ENCODE data around the gene STAG3. TPM values are rescaled to one million over a fixed set of nuclear protein-coding genes. Genes with fewer than 3 reads are reported as not detected.

STAG3 gene
- total and polyA plus RNA-seq, 9 of the 15 experiments (the other 6 are each of a cell fraction or from before 2014, with no cell fraction given): 0.54 to 2.5 (median 1.7) TPM

DNA sequence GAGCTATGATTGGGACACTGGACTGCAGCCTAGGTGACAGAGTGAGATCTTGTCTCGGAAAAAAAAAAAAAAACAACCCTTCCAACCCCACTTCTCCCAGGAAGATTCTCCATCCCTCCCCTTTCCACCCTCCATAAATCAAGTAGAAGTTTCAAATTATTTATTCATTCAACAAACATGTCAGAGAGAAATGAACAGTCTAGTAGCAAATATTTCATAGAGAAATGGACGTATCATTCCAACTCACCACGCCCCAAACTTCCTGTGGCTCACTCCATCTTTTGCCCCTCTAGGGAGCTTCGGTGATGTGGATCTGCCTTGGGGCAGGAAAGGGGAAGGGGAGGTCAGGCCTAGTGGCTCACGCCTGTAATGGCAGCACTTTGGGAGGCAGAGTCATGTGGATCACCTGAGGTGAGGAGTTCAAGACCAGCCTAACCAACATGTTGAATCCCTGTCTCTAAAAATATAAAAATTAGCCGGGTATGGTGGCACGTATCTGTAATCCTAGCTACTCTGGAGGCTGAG is 18.6 kb upstream of the STAG3 start (continued):
- TF ChIP-seq KDM1A (IDR thresholded peaks at IDR 0.05): 0 out of 4 replicates have a peak, but pooled peaks of 1 of the 2 experiments have one; percentile 23
- 0 out of 2 replicates have a peak, but pooled peaks have one; percentile 49 for TF ChIP-seq MIER1 (IDR thresholded peaks at IDR 0.05; ENCODE audit: low read depth)
- no peak for TF ChIP-seq GABPA (tag; conservative IDR thresholded peaks at IDR 0.05; ENCODE audit: low read depth)
- 0 out of 4 replicates have a peak, but pooled peaks of 1 of the 2 experiments have one; percentile 10 for TF ChIP-seq RCOR1 (IDR thresholded peaks at IDR 0.05; ENCODE audit: borderline replicate concordance in 1 of 2, low read depth in 2 of 2, low read length in 2 of 2)
- TF ChIP-seq, protein P1, sequence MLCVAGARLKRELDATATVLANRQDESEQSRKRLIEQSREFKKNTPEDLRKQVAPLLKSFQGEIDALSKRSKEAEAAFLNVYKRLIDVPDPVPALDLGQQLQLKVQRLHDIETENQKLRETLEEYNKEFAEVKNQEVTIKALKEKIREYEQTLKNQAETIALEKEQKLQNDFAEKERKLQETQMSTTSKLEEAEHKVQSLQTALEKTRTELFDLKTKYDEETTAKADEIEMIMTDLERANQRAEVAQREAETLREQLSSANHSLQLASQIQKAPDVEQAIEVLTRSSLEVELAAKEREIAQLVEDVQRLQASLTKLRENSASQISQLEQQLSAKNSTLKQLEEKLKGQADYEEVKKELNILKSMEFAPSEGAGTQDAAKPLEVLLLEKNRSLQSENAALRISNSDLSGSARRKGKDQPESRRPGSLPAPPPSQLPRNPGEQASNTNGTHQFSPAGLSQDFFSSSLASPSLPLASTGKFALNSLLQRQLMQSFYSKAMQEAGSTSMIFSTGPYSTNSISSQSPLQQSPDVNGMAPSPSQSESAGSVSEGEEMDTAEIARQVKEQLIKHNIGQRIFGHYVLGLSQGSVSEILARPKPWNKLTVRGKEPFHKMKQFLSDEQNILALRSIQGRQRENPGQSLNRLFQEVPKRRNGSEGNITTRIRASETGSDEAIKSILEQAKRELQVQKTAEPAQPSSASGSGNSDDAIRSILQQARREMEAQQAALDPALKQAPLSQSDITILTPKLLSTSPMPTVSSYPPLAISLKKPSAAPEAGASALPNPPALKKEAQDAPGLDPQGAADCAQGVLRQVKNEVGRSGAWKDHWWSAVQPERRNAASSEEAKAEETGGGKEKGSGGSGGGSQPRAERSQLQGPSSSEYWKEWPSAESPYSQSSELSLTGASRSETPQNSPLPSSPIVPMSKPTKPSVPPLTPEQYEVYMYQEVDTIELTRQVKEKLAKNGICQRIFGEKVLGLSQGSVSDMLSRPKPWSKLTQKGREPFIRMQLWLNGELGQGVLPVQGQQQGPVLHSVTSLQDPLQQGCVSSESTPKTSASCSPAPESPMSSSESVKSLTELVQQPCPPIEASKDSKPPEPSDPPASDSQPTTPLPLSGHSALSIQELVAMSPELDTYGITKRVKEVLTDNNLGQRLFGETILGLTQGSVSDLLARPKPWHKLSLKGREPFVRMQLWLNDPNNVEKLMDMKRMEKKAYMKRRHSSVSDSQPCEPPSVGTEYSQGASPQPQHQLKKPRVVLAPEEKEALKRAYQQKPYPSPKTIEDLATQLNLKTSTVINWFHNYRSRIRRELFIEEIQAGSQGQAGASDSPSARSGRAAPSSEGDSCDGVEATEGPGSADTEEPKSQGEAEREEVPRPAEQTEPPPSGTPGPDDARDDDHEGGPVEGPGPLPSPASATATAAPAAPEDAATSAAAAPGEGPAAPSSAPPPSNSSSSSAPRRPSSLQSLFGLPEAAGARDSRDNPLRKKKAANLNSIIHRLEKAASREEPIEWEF (CRISPR knock-in tag; IDR thresholded peaks at IDR 0.05): no peak
- TF ChIP-seq DPF2 (IDR thresholded peaks at IDR 0.05): peak; percentile 62
- TF ChIP-seq HDAC6 (IDR thresholded peaks at IDR 0.05; ENCODE audit: low read depth, low read length): no peak
- TF ChIP-seq FUS (optimal IDR thresholded peaks at IDR 0.05; ENCODE audit: low read depth, low read length): no peak
- TF ChIP-seq RAD21 (CRISPR knock-in tag; conservative IDR thresholded peaks at IDR 0.05 in 1 of 2, IDR thresholded peaks at IDR 0.05 in 1 of 2): peak in 1 of 2 experiments; percentile 22; a peak in 1 of 4 replicates
- TF ChIP-seq POLR2G (IDR thresholded peaks at IDR 0.05; ENCODE audit: low read depth, low read length): no peak
- TF ChIP-seq NFIC (IDR thresholded peaks at IDR 0.05): no peak
- TF ChIP-seq, protein P2, sequence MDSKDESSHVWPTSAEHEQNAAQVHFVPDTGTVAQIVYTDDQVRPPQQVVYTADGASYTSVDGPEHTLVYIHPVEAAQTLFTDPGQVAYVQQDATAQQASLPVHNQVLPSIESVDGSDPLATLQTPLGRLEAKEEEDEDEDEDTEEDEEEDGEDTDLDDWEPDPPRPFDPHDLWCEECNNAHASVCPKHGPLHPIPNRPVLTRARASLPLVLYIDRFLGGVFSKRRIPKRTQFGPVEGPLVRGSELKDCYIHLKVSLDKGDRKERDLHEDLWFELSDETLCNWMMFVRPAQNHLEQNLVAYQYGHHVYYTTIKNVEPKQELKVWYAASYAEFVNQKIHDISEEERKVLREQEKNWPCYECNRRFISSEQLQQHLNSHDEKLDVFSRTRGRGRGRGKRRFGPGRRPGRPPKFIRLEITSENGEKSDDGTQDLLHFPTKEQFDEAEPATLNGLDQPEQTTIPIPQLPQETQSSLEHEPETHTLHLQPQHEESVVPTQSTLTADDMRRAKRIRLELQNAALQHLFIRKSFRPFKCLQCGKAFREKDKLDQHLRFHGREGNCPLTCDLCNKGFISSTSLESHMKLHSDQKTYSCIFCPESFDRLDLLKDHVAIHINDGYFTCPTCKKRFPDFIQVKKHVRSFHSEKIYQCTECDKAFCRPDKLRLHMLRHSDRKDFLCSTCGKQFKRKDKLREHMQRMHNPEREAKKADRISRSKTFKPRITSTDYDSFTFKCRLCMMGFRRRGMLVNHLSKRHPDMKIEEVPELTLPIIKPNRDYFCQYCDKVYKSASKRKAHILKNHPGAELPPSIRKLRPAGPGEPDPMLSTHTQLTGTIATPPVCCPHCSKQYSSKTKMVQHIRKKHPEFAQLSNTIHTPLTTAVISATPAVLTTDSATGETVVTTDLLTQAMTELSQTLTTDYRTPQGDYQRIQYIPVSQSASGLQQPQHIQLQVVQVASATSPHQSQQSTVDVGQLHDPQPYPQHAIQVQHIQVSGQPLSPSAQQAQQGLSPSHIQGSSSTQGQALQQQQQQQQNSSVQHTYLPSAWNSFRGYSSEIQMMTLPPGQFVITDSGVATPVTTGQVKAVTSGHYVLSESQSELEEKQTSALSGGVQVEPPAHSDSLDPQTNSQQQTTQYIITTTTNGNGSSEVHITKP (IDR thresholded peaks at IDR 0.05; ENCODE audit: partially characterized antibody): peak; percentile 41
- TF ChIP-seq, protein P3, sequence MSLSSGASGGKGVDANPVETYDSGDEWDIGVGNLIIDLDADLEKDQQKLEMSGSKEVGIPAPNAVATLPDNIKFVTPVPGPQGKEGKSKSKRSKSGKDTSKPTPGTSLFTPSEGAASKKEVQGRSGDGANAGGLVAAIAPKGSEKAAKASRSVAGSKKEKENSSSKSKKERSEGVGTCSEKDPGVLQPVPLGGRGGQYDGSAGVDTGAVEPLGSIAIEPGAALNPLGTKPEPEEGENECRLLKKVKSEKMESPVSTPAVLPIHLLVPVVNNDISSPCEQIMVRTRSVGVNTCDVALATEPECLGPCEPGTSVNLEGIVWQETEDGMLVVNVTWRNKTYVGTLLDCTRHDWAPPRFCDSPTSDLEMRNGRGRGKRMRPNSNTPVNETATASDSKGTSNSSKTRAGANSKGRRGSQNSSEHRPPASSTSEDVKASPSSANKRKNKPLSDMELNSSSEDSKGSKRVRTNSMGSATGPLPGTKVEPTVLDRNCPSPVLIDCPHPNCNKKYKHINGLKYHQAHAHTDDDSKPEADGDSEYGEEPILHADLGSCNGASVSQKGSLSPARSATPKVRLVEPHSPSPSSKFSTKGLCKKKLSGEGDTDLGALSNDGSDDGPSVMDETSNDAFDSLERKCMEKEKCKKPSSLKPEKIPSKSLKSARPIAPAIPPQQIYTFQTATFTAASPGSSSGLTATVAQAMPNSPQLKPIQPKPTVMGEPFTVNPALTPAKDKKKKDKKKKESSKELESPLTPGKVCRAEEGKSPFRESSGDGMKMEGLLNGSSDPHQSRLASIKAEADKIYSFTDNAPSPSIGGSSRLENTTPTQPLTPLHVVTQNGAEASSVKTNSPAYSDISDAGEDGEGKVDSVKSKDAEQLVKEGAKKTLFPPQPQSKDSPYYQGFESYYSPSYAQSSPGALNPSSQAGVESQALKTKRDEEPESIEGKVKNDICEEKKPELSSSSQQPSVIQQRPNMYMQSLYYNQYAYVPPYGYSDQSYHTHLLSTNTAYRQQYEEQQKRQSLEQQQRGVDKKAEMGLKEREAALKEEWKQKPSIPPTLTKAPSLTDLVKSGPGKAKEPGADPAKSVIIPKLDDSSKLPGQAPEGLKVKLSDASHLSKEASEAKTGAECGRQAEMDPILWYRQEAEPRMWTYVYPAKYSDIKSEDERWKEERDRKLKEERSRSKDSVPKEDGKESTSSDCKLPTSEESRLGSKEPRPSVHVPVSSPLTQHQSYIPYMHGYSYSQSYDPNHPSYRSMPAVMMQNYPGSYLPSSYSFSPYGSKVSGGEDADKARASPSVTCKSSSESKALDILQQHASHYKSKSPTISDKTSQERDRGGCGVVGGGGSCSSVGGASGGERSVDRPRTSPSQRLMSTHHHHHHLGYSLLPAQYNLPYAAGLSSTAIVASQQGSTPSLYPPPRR (CRISPR knock-in tag; IDR thresholded peaks at IDR 0.05; ENCODE audit: borderline replicate concordance): no peak

Data from K562 (cell line).